ENCODE results near the gene PTGDS.

PTGDS gene

DNA sequence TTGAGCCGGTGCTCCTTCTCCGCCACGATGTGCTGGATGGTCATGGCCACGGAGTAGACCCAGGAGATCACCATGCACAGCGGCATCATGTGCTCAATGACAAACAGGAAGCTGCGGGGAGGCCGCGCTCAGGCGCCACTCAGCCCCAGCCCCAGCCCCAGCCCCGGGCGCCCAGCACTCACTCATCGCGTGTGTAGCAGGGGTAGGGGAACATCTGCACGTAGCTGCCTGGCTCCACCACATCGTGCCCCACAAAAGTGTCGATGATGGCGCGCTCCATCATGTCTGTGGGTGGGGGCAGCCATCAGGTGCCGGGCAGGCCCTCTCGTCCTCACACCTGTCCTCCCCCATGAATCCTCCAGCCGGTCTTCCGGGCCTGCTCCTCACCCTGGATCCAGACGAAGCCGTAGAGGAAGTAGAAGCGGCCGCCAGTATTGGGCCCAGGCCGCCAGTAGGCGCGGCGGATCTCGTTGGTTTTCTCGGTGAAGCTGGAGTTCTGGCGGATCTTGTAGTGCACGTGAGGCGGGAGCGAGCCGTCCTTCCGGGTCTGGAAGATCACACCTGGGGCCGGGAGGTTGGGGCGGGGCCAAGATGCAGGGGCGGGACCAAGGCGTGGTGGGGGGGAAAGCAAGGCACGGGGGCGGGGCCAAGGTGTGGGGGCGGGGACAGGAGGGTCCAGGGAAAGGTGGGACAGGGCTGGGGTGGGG is 40.6 kb downstream of the PTGDS start:
- H3K4me3 ChIP-seq (ENCODE audit: low read depth, low read length) = no peak overlapping the region
- TF ChIP-seq, protein P1, sequence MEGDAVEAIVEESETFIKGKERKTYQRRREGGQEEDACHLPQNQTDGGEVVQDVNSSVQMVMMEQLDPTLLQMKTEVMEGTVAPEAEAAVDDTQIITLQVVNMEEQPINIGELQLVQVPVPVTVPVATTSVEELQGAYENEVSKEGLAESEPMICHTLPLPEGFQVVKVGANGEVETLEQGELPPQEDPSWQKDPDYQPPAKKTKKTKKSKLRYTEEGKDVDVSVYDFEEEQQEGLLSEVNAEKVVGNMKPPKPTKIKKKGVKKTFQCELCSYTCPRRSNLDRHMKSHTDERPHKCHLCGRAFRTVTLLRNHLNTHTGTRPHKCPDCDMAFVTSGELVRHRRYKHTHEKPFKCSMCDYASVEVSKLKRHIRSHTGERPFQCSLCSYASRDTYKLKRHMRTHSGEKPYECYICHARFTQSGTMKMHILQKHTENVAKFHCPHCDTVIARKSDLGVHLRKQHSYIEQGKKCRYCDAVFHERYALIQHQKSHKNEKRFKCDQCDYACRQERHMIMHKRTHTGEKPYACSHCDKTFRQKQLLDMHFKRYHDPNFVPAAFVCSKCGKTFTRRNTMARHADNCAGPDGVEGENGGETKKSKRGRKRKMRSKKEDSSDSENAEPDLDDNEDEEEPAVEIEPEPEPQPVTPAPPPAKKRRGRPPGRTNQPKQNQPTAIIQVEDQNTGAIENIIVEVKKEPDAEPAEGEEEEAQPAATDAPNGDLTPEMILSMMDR (conservative IDR thresholded peaks at IDR 0.05; ENCODE audit: low read depth, low read length) = no peak
- DNase-seq (ENCODE audit: low read depth) = no peak

DNA sequence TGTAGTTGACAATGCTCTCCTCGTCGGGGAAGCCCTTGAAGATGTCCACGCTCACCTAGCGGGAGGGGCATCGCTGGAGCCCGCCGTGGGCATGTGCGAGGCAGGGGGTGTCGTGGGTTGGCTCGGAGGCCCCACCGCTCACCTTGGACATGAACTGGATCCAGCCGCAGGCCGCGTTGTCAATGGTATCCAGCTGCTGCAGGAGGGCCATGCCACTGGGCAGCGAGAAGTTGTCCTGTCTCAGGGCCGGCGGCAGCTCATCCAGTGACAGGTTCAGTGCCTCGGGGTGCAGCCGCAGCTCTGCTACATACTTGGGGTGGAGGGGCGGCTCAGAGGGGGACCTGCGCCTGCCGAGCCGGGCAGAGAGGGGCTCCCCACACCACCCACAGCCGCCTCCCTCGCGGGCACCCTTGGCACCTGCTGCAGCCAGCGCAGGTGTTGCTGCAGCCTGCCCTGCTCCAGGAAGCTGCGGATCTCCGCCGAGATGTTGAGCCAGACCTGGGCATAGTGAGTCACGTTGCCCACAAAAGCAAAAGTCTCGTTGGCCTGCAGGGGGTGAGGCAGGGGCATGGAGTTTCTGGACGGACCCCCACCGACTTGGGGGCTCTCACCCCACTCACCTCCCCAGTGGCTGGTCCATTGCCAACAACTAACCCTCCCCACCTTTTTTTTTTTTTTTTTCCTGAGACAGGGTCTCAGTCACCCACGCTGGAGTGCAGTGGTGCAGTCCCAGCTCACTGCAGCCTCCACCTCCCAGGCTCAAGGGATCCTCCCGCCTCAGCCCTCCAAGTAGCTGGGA is 41.7 kb downstream of the PTGDS start:
- no peak for DNase-seq (ENCODE audit: low read depth)
- TF ChIP-seq, protein P1 (conservative IDR thresholded peaks at IDR 0.05; ENCODE audit: low read depth, low read length) = no peak
- H3K4me3 ChIP-seq (ENCODE audit: low read depth, low read length) = no peak overlapping the region

DNA sequence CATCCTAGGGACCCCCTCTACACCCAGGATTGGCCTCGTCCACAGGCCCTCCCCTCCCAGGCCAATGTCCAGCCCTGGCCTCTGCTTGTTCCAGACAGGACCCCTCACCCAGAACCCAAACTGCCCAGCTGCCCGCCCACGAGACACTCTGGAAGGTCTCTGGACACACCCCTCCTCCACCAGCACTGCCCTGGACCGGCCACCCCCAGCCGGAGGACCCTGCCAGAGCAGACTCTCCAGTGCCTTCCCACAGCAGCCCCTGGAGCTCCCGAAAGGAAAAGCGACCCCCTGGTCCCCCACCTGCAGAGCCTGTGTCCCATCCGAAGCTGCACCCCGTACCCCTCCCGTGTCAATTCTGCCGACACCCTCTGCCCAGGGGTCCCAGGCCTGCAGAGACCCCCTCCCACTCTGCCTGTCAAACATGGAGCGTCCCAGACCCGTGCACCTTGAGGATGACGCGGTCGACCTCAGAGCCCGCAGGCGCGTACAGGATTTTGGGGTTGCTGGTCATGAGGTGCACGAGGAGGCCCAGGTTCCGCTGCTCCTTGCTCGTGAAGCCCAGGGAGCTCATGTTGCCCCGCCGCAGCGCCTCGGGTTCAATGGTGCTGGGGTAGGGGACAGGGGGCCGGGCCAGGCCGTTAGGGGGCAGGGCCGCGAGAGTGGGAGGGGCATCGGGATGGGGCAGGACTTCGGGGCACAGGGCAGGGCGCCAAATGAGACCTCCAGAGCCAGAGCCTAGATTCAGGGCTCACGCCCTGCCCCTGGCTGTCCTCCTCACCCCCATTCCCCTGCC is 42.8 kb downstream of the PTGDS start:
- no peak overlapping the region for H3K4me3 ChIP-seq (ENCODE audit: low read depth, low read length)
- TF ChIP-seq, protein P1 (conservative IDR thresholded peaks at IDR 0.05; ENCODE audit: low read depth, low read length) = no peak
- DNase-seq (ENCODE audit: low read depth) = no peak

DNA sequence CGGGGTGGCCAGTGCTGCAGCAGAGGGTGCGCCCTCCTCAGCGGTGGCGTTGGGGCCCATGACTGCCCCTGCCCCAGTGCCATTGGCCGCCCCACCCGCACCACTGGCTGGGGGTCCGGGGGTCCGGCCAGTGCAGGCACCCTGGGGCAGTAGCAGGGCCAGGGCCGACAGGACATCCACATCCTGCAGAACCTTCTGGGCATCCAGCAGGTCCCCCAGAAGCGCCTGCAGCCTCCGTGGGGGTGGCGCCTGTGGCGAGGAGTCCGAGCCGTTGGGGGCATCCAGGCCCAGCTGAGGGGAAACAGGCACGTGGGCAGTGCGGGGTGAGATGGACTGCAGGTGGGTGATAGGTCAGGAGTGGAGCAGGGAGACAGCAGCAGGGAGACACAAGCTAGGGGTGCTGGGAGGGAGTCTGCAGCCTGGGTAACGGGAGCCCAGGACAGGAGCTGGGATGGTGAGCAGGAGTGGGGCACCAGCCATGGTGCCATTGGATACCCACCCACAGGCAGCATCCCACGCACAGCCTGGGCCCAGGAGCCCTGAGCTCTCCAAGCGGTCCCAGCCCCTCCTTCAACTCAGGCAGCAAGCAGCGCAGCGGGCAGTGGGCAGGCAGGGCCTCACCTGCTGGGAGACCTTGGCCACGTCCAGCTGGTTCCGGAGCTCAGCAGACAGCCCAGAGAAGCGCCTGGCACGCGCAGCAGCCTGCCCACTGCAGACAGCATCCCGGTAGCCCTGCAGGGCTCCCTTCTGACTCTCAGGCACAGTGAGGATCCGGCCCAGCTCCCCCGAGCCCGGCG is 43.7 kb downstream of the PTGDS start:
- no peak for DNase-seq (ENCODE audit: low read depth)

DNA sequence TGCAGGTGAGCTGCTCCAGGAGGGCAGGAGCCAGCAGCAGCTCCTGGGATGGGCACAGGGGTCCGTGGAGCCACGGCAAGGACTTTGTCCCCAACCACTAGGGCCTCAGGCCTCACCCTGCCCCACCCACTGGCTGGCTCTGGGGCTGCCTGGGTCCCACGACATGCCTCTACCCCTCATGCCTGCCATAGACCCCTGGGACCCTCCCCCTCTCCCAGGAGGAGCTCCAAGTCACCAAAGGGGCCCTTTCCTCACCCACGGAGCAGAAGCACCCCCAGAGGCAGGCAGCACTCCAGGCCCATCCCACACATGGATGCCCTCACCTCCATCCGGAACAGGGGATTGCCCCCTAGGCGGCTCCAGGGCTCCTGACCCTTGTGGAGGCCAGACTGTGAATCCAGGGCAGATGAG is 44.3 kb downstream of the PTGDS start:
- TF ChIP-seq, protein P1 (conservative IDR thresholded peaks at IDR 0.05; ENCODE audit: low read depth, low read length) = no peak

More for the DNA sequence above, 43.7 kb downstream of the PTGDS start:
- TF ChIP-seq, protein P1 (conservative IDR thresholded peaks at IDR 0.05; ENCODE audit: low read depth, low read length) = no peak
- H3K4me3 ChIP-seq (ENCODE audit: low read depth, low read length) = no peak overlapping the region

DNA sequence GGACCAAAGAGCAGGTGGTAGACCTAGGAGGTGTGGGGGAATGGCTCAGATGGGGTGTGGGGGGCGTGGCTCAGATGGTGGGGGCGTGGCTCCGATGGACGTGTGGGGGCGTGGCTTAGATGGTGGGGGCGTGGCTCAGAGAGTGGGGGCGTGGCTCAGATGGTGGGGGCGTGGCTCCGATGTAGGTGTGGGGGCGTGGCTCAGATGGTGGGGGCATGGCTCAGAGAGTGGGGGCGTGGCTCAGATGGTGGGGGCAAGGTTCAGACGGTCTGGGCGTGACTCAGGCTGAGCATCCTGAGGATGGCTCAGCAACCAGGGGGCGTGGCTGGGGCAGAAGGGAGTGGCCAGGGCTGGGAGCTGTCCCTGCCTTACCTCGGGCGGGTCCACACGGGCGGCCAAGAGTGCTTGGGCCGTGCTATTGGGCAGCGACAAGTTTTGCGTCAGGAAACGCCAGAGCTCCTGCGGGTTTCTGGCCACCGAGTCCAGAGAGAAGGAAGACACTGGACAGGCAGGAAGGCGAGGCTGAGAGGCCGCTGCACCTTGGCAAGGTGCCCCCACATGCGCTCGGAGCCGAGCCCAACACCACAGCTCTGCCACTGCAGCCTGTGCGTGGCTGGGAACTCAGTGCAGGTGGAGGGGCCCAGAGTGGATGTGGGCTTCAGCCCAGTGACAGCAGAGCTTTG is 44.8 kb downstream of the PTGDS start:
- no peak overlapping the region for H3K4me3 ChIP-seq (ENCODE audit: low read depth, low read length)
- TF ChIP-seq, protein P1 (conservative IDR thresholded peaks at IDR 0.05; ENCODE audit: low read depth, low read length) = no peak
- peak; percentile 65 for DNase-seq (ENCODE audit: low read depth)

More for the DNA sequence above, 44.3 kb downstream of the PTGDS start:
- H3K4me3 ChIP-seq (ENCODE audit: low read depth, low read length) = no peak overlapping the region
- DNase-seq (ENCODE audit: low read depth) = no peak

Measured in choroid plexus epithelial cell (primary cell).